SK-N-MC (cell line): ENCODE measurements around the gene NRP1.

Source experiments
- EZH2 ChIP-seq: fragments of 200-600 bp; sonication (generic); IDR thresholded peaks from one replicate; pipeline ENCODE4 v1.6.1; 2017; ENCODE audit warnings: antibody characterized with exemption
- POLR2AphosphoS5 ChIP-seq: IDR thresholded peaks from 2 replicates; pipeline ENCODE4 v1.6.1; 2012; ENCODE audit warnings: mild to moderate bottlenecking, low read depth, low read length, borderline replicate concordance

GRCh38 chr10:33141251-33141650 lies 193.2 kb downstream of the NRP1 start:
- TF ChIP-seq POLR2AphosphoS5: no peak
- no peak for TF ChIP-seq EZH2
